Endothelial cell of umbilical vein (primary cell): ENCODE results near the gene TRRAP. TPM values are rescaled to one million over a fixed set of nuclear protein-coding genes. Genes with fewer than 3 reads are reported as not detected.

ENCODE experiments used
- BruUV-seq: library from RNA; stranded (reverse); fragments of 400-500 nt; replicated peaks from 2 replicates; lab custom pipeline; 2021; lab: Mats Ljungman, UMichigan
- CTCF ChIA-PET: fragments of 300-600, 350-600 bp; sonication (Branson Sonifier 250); formaldehyde crosslinking; loops from one replicate; lab custom pipeline; 2021; ENCODE audit warnings: antibody characterized with exemption, inconsistent platforms; lab: Charles Lee
- POLR2A ChIA-PET: fragments of 300-600, 350-600 bp; sonication (Branson Sonifier 250); formaldehyde crosslinking; loops from one replicate; lab custom pipeline; 2021; ENCODE audit warnings: antibody characterized with exemption, inconsistent platforms; lab: Charles Lee
- DNase-seq: peaks from one replicate; pipeline ENCODE4 v3.0.0-alpha.2; 2011; ENCODE audit warnings: low read depth, low spot score
- FAIRE-seq: peaks from 2 replicates; lab custom pipeline; 2011; peaks lifted over from hg19 to GRCh38; lab: Jason Lieb, UNC
- H2AFZ ChIP-seq: 2 replicates; pipeline ENCODE4 v1.6.0; 2012; ENCODE audit warnings: low read depth, low read length, control low read depth, inconsistent platforms
- H3K27ac ChIP-seq: 2 replicates; pipeline ENCODE4 v1.5.1; 2011; ENCODE audit warnings: low read depth, mild to moderate bottlenecking, control low read depth, low read length, moderate library complexity; ENCODE audit not compliant: insufficient read depth
- H3K27me3 ChIP-seq, 2 experiments: 2 replicates each; pipeline versions ENCODE4 v1.6.0 to v1.6.1; 2011; ENCODE audit warnings: low read length in 2 of 2, mixed read lengths in 1 of 2; ENCODE audit not compliant: control insufficient read depth in 2 of 2, insufficient read depth in 2 of 2
- H3K36me3 ChIP-seq, 2 experiments: 2 replicates in 1 of 2; 3 replicates in 1 of 2; pipeline ENCODE4 v1.5.1; 2011; ENCODE audit warnings: low read length in 2 of 2, mild to moderate bottlenecking in 1 of 2, moderate library complexity in 1 of 2; ENCODE audit not compliant: control insufficient read depth in 2 of 2, insufficient read depth in 2 of 2; ENCODE audit errors: extremely low read depth in 1 of 2
- H3K4me1 ChIP-seq: 3 replicates; pipeline ENCODE4 v1.5.1; 2011; ENCODE audit warnings: mild to moderate bottlenecking, low read length; ENCODE audit not compliant: control insufficient read depth, insufficient read depth; ENCODE audit errors: extremely low read depth
- H3K4me2 ChIP-seq: 2 replicates; pipeline ENCODE4 v1.6.1; 2011; ENCODE audit warnings: low read length, control low read depth, mixed read lengths; ENCODE audit not compliant: insufficient read depth
- H3K4me3 ChIP-seq, 3 experiments: fragments of 200-600 bp in 1 of 3; sonication (generic), shearing (Covaris generic) in 1 of 3; replicated peaks in 1 of 3; 2 replicates each; pipeline ENCODE4 v1.5.1; 2011 to 2016; ENCODE audit warnings: control low read depth in 3 of 3, low read length in 3 of 3, mild to moderate bottlenecking in 2 of 3, inconsistent platforms in 1 of 3, low read depth in 1 of 3, moderate library complexity in 1 of 3; ENCODE audit not compliant: insufficient read depth in 1 of 3
- H3K79me2 ChIP-seq: 2 replicates; pipeline ENCODE4 v1.6.0; 2012; ENCODE audit warnings: low read length, inconsistent platforms; ENCODE audit not compliant: control insufficient read depth, insufficient read depth
- H3K9ac ChIP-seq: replicated peaks from 2 replicates; pipeline ENCODE3; 2011; ENCODE audit warnings: low read length, control low read depth; ENCODE audit not compliant: insufficient read depth; ENCODE audit errors: extremely low read depth
- H3K9me1 ChIP-seq: replicated peaks from 3 replicates; pipeline ENCODE4 v1.6.0; 2011; ENCODE audit warnings: mild to moderate bottlenecking, low read length; ENCODE audit not compliant: control insufficient read depth, insufficient read depth; ENCODE audit errors: extremely low read depth
- H3K9me3 ChIP-seq: replicated peaks from 2 replicates; pipeline ENCODE4 v1.5.1; 2012; ENCODE audit warnings: low read length, inconsistent platforms; ENCODE audit not compliant: control insufficient read depth, insufficient read depth
- H4K20me1 ChIP-seq: replicated peaks from 2 replicates; pipeline ENCODE3; 2011; ENCODE audit warnings: mild to moderate bottlenecking, low read length; ENCODE audit not compliant: control insufficient read depth, insufficient read depth; ENCODE audit errors: extremely low read depth
- CTCF ChIP-seq, 2 donors: IDR thresholded peaks; 1 replicate in 1 of 2; 2 replicates in 1 of 2; pipeline ENCODE4 v1.5.1; 2011; ENCODE audit warnings: low read length in 2 of 2, mild to moderate bottlenecking in 2 of 2, moderate library complexity in 2 of 2, control low read depth in 1 of 2, inconsistent platforms in 1 of 2, low read depth in 1 of 2; ENCODE audit not compliant: insufficient read depth in 1 of 2; ENCODE audit errors: extremely low read depth in 1 of 2
- FOS ChIP-seq: IDR thresholded peaks from 2 replicates; pipeline ENCODE4 v1.6.1; 2011; ENCODE audit warnings: mild to moderate bottlenecking, low read length, moderate library complexity, borderline replicate concordance; ENCODE audit not compliant: insufficient read depth
- GATA2 ChIP-seq: IDR thresholded peaks from 2 replicates; pipeline ENCODE4 v1.7.0; 2011; ENCODE audit warnings: low read depth, mild to moderate bottlenecking, moderate library complexity, mixed read lengths, low read length; ENCODE audit not compliant: insufficient read length, insufficient read depth
- JUN ChIP-seq: IDR thresholded peaks from 2 replicates; pipeline ENCODE4 v1.6.1; 2011; ENCODE audit warnings: borderline replicate concordance, low read depth; ENCODE audit not compliant: insufficient read length, insufficient read depth
- MYC ChIP-seq: IDR thresholded peaks from one replicate; pipeline ENCODE4 v1.6.1; 2011; ENCODE audit warnings: mild to moderate bottlenecking, low read depth, low read length
- POLR2A ChIP-seq: IDR thresholded peaks from 2 replicates; pipeline ENCODE4 v1.6.1; 2012; ENCODE audit warnings: low read depth, mild to moderate bottlenecking, control low read depth, low read length
- dilution Hi-C: fragments of 300-500 bp; cut with MboI; formaldehyde crosslinking; loops from one replicate; pipeline ENCODE4 v1.15.0; 2019; ENCODE audit warnings: low sequenced_read_pairs; ENCODE audit not compliant: extremely low pct_ligation_motif_present
- intact Hi-C: fragments of 100-400 bp; cut with micrococcal nuclease; formaldehyde crosslinking; loops from one replicate; pipeline ENCODE4 v1.10.0; 2022
- polyA plus RNA-seq, 4 experiments: library from polyadenylated mRNA; depleted of rRNA in 3 of 4; stranded (reverse) in 3 of 4; unstranded in 1 of 4; fragments of >200 nt; gene quantifications; 2 replicates each; pipeline versions ENCODE4 v1.2.1 to v1.2.3, GENCODE V29; 2011 to 2012; ENCODE audit warnings: missing spikeins in 1 of 4
- total RNA-seq: library from RNA; stranded (reverse); gene quantifications from 2 replicates; pipeline ENCODE4 v1.2.3, GENCODE V29; 2021

Gene TRRAP
- total and polyA plus RNA-seq, 2 donors (not counting 3 experiments of a cell fraction or from before 2014, with no cell fraction given), result 21.8 to 45.8 TPM

DNA sequence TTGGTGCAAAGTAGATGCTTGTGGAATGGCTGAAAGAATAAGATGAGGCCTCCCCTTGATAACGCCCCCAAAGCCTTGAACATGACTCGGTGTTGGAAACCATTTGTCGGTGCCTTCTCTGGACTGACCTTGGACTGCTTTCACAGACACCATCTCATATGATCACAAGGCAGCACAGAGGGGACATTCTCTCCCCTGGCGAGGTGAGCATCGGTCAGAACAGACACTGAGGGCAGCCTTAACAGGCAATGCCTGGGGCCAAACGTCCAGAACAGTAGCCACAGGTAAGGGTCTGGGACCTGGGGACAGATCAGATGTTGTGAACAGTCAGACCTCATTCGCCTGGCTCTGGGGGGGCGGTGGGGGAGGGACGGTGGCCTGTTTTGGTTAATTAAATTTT lies 2.8 kb upstream of the TRRAP start:
- no TSS peak for BruUV-seq
- POLR2A ChIA-PET, result no interaction called here

More for the DNA sequence above, 2.8 kb upstream of the TRRAP start:
- CTCF ChIA-PET, result no interaction called here
- Histone ChIP-seq H3K36me3 (no peaks in the 10 kb centered on the region), H3K27me3 (peaks cover 5 to 6% of the 10 kb centered on the region in 2 experiments), H2AFZ (no peak overlapping the region), H3K4me2 (no peak overlapping the region), H4K20me1 (peaks cover 2% of the 10 kb centered on the region), H3K79me2 (peaks cover 21% of the 10 kb centered on the region), H3K9ac (no peak overlapping the region), H3K4me1 (peaks cover 8% of the 10 kb centered on the region), H3K27ac (no peak overlapping the region), H3K4me3 (no peak overlapping the region), H3K9me3 (no peaks in the 10 kb centered on the region), H3K9me1 (no peaks in the 10 kb centered on the region)
- dilution Hi-C loops (no loop called here), intact Hi-C loops (no loop called here)
- DNase-seq, result no peak
- TF ChIP-seq CTCF (IDR thresholded peaks at IDR 0.05; ENCODE audit: extremely low read depth in 1 of 2, insufficient read depth in 1 of 2, low read depth in 1 of 2, low read length in 2 of 2) (no peak), GATA2 (no peak), POLR2A (no peak), JUN (no peak), FOS (no peak), MYC (no peak)
- FAIRE-seq, result no peak
